T-helper 22 cell (primary cell): ENCODE measurements around the gene RNF123.

Source experiments
- DNase-seq: peaks from one replicate; pipeline ENCODE4 v3.0.0-alpha.2; 2020; ENCODE audit warnings: low read depth

Gene RNF123

DNA sequence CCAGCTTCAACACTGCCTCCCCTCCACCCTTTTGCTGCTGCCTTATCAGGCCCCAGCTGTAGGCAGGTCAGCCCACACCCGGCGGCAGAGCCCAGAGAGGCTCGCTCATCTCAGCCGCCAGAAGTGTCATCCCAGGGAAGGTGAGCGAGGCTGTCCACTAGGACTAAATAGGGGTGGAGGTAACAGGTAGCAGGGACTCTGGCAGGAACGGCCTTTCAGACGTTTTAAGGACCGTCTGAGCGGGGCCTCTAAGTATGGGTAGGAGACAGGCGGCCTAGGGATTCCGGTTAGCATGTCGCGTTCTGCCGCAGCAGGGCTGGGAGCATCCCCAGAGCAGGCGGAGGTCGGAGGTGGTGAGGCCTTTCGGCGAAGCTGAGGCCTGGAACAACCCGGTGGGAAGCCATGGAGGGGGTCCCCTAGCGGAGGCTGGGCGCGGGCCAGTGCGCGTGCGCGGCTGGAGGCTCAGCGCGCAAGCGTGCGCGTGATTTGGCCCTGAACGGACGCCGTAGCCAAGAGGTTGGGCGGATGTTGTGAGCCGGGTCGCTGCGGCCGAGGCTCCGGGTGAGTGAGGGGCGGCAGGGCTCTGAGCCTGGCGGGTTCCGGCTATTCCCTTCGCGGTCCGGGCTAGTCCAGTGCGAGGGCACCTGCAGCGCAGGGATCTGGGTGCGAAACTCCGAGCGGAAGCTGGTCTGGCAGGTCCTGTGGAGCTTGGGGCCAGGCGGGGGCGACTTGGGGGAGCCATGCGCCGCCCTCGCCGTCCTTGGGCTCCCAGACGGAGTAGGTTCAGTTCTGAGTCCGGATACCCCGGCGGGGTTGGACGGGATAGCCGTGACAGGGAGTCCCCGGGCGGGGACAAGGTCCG lies at the start of gene RNF123, which contains the start of gene MST1:
RNF123 (plus strand) TSS at position 512 of the 862 bp plus-strand sequence. CDS start 1,609 bp downstream, outside the sequence.
MST1 (minus strand) TSS at position 429 of the 862 bp plus-strand sequence. CDS start 783 bp downstream, outside the sequence.
- DNase-seq = peak; percentile 83

DNA sequence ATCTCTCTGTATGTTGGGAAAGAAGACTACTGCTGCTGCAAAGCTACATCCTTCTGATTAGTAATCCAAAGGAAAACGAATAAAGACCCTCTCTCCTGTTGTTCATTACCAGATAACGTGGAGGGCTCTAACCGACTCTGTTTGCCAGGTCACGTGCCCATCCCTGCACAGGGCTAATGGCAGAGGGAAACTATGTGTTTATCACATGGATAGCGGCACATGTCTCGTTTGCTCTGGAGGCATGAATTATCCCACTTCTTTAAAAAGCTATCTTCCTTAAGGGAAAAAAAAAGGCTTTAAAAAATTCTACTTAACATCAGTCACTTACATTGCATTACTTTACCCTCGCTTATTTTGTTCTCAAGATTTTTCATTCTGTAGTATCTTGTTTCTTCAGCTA lies 48.1 kb upstream of the RNF123 start:
- no peak for DNase-seq

DNA sequence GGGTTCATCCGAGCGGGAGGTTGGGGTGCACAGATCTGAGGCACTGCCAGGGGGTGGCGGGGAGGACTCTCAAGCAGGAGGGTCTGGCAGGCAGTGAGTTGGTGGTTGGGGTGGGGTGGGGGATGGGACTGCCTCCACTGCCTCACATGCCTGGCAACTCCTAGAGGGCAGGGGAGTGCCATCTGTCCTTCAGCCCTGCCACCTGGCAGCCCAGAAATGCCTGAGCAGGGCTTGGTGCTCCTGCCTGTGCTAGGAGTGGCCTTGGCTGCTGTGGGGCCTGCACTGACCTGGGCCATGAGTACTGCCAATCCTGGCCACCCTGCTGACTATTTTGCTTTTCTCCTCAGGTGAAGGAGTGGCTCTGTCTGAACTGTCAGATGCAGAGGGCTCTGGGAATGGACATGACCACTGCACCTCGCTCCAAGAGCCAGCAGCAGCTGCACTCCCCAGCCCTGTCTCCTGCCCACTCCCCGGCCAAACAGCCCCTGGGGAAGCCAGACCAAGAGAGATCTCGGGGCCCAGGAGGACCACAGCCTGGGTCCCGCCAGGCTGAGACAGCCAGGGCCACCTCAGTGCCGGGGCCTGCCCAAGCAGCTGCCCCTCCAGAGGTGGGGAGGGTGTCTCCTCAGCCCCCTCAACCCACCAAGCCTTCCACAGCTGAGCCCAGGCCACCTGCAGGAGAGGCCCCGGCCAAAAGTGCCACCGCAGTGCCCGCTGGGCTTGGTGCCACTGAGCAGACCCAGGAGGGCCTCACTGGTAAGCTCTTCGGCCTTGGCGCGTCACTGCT lies 47.2 kb upstream of the RNF123 start:
- no peak for DNase-seq

DNA sequence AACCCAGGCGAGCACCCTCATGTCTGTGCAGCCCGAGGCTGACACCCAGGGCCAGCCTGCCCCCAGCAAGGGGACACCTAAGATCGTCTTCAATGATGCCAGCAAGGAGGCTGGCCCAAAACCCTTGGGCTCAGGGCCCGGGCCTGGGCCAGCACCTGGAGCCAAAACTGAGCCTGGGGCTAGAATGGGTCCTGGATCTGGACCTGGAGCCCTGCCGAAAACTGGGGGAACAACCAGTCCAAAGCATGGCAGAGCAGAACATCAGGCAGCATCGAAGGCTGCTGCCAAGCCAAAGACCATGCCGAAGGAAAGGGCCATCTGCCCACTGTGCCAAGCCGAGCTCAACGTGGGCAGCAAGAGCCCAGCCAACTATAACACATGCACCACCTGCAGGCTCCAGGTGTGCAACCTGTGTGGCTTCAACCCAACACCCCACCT lies 46.6 kb upstream of the RNF123 start:
- DNase-seq = no peak

DNA sequence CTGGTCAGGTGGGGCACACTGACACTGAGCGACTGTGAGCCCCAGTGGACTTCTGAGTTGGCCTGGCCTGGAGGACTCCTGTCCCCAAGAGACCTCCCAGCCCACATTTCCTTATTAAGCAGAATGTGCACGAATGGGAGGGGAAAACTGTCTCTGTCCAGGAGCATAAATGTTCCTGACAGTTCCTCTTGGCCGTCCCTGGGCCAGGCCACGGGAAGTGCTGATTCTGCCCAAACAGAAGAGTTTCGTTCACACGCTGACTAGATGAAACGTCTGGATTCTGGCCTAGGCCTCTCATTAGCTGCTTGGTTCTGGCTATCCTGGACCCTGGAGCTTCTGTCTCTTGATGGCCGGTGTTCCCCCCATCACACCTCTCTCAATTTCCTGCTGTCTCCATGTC lies 44.7 kb upstream of the RNF123 start:
- no peak for DNase-seq

DNA sequence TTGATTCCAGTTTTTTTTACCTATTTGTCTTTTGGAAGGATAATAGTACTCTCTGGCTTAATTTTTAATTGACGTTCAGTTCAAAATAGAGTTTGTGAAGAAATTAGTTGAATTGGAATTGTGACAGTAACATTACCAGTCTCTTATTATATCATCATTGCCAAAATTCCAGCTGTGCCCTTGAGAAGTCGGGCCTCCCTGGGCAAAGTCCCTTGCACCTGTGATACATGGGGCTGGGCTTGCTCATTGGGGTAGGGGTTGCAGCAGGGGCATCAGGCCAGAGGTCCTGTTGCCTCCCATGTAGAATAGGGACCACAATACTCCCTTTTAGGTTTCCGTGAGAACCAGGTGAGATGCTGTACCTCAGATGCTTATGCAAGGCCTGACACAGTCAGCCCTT lies 43.1 kb upstream of the RNF123 start:
- DNase-seq = no peak

DNA sequence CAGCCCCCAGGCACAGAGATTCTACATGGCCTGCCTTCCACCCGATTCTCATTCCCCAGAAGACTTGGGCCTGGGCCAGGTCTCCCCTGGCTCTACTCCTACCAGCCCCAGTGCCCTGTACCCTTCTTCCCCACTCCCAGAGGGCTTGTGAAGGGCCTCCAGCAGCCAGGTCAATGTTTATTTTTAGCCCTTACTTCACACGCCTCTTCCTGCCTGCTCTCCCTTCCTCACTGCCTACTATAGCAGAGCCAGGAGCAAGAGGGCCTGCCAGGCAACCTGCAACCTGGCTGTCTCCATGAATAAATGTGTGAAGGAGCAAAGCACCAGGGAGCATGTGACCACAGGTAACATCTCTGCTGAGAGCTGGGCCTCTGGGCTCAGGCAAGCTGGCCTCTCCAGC lies 41.6 kb upstream of the RNF123 start:
- DNase-seq = no peak

DNA sequence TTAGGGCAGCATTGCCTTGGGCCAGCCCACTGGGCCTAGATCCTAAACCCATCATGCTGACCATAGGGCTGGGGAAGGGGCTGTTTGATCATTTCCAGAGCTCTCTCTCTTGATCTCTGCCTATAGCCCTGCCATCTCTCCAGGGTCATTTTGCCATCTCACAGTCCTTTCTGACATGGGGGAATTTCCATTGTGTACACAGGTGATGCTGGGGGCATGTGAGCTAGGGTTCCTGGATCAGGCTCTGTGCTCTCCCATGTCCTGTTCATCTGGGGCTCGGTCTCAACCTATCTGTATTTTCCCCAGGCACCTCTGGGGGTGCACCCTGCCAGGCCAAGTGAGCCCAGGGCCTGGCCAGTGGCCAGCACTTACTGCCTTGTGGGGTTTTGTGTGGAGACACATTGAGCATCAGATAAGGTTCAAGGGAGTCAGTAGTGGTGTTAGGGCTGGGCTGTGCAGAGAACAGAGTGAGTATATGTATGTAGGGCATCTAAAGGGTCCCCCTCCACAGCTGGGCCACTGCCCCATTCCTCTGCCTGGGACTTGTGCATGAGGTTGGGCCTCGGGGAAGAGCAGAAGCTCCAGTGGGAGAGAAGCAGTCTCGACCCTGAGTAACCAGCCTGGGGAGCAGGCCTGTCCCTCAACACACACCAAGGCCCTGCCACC lies 40.9 kb upstream of the RNF123 start:
- DNase-seq = no peak

DNA sequence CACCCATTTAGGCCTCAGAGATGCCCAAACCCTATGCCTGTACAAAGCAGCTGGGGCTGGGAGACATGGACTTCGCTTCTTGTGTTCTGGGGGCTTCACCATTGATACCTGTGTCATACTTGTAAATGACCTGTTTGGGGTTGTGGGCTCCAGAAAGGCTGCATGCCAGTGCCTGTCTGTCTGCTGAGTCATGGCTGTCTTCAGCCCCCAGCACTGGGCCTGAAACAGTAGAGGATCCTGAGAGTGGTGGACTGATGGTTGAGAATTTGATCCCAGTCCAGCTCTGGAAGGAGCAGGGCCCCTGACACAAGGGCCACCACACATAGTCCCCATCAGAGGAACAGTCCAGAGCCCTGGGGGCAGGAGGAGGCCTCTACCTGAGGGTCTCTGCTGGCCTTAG lies 39.8 kb upstream of the RNF123 start:
- DNase-seq = no peak

DNA sequence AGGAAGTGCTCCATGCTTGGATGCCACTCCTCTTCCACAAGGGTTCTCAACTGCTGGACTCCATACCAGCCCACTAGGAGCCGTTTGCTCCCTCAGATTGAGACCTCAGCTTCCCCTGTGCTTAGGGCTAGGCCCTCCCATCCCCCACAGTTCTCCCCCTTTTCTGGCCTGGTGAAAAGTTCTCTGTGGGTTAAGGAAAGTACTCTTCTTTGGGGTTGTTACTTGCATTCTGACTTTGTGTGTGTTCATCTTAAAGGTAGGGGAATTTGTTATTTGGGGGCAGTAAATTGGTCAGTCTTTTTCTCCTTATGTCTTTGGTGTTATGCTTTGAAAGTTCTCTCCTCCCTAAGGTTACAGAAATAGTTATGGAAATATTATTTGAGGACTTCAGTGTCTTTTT lies 39.2 kb upstream of the RNF123 start:
- no peak for DNase-seq

DNA sequence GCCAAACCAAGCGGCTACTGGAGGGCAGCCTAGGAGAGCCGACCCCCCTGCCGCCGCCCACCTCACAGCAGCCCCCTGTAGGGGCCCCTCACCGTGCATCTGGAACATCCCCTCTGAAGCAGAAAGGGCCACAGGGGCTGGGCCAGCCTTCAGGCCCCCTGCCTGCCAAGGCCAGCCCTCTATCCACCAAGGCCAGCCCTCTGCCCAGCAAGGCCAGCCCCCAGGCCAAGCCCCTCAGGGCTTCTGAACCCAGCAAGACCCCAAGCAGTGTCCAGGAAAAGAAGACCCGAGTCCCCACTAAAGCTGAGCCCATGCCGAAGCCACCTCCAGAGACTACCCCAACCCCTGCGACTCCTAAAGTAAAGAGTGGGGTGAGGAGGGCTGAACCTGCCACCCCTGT lies 38.7 kb upstream of the RNF123 start:
- no peak for DNase-seq

DNA sequence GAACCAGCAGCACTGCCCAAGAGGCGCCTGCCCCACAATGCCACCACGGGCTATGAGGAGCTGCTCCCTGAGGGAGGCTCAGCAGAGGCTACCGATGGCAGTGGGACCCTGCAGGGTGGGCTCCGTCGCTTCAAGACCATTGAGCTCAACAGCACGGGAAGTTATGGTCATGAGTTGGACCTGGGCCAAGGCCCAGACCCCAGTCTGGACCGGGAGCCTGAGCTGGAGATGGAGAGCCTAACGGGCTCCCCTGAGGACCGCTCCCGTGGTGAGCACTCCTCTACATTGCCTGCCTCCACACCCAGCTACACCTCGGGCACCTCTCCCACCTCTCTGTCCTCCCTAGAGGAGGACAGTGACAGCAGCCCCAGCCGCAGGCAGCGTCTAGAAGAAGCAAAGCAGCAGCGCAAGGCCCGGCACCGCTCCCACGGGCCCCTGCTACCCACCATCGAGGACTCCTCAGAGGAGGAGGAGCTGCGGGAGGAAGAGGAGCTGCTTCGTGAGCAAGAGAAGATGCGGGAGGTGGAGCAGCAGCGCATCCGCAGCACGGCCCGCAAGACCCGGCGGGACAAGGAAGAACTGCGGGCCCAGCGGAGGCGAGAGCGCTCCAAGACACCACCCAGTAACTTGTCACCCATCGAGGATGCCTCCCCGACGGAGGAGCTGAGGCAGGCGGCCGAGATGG lies 37.0 kb upstream of the RNF123 start:
- DNase-seq = no peak

DNA sequence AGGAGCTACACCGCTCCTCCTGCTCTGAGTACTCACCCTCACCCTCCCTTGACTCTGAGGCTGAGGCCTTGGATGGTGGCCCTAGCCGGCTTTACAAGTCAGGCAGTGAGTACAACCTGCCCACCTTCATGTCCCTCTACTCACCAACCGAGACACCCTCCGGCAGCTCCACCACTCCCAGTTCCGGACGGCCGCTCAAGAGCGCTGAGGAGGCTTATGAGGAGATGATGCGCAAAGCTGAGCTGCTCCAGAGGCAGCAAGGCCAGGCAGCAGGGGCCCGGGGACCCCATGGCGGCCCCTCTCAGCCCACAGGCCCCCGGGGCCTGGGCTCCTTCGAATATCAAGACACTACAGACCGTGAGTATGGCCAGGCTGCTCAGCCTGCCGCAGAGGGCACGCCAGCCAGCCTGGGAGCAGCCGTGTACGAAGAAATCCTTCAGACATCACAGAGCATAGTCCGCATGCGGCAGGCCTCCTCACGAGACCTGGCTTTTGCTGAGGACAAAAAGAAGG lies 36.4 kb upstream of the RNF123 start:
- DNase-seq = no peak

DNA sequence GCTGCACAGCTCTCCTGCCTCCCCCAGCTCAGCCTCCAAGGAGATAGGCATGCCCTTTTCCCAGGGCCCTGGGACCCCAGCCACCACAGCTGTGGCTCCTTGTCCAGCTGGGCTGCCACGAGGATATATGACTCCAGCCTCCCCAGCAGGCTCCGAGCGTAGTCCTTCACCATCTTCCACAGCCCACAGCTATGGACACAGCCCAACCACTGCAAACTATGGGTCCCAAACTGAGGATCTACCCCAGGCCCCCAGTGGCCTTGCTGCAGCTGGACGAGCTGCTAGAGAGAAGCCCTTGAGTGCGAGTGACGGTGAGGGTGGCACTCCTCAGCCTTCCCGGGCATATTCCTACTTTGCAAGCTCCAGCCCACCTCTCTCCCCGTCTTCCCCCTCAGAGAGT lies 35.7 kb upstream of the RNF123 start:
- no peak for DNase-seq

DNA sequence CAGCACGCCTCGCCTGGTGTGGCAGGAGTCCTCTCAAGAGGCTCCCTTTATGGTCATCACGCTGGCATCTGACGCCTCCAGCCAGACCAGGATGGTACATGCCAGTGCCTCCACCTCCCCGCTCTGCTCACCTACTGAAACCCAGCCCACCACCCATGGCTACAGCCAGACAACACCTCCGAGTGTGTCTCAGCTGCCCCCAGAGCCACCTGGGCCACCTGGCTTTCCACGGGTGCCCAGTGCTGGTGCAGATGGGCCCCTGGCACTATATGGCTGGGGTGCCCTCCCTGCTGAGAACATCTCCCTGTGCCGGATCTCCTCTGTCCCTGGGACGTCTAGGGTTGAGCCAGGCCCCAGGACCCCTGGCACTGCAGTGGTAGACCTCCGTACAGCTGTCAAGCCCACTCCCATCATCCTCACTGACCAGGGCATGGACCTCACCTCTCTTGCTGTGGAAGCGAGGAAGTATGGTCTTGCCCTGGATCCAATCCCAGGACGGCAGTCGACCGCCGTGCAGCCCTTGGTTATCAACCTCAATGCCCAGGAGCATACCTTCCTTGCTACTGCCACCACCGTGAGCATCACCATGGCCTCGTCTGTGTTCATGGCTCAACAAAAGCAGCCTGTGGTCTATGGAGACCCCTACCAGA lies 35.1 kb upstream of the RNF123 start:
- DNase-seq = no peak

DNA sequence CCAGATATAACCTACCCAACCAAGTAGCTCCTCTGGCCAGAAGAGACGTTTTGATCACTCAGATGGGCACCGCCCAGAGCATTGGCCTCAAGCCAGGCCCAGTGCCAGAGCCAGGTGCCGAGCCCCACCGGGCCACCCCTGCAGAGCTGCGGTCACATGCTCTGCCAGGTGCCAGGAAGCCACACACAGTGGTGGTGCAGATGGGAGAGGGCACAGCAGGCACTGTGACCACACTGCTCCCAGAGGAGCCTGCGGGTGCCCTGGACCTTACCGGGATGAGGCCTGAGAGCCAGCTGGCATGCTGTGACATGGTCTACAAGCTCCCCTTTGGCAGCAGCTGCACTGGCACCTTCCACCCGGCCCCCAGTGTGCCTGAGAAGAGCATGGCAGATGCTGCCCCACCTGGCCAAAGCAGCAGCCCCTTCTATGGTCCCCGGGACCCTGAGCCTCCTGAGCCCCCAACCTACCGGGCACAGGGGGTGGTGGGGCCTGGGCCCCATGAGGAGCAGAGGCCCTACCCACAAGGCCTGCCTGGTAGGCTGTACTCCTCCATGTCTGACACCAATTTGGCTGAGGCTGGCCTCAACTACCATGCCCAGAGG lies 34.3 kb upstream of the RNF123 start:
- no peak for DNase-seq

DNA sequence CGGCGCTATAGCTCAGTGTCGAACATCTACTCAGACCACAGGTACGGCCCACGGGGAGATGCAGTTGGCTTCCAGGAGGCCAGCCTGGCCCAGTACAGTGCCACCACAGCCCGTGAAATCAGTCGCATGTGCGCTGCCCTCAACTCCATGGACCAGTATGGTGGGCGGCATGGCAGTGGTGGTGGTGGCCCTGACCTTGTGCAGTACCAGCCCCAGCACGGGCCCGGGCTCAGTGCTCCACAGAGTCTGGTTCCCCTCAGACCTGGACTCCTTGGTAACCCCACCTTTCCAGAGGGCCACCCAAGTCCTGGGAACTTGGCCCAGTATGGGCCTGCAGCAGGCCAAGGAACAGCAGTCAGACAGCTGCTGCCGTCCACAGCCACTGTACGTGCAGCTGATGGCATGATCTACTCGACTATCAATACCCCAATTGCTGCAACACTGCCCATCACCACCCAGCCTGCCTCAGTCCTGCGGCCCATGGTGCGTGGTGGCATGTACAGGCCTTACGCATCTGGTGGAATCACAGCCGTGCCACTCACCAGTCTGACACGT lies 33.5 kb upstream of the RNF123 start:
- no peak for DNase-seq

DNA sequence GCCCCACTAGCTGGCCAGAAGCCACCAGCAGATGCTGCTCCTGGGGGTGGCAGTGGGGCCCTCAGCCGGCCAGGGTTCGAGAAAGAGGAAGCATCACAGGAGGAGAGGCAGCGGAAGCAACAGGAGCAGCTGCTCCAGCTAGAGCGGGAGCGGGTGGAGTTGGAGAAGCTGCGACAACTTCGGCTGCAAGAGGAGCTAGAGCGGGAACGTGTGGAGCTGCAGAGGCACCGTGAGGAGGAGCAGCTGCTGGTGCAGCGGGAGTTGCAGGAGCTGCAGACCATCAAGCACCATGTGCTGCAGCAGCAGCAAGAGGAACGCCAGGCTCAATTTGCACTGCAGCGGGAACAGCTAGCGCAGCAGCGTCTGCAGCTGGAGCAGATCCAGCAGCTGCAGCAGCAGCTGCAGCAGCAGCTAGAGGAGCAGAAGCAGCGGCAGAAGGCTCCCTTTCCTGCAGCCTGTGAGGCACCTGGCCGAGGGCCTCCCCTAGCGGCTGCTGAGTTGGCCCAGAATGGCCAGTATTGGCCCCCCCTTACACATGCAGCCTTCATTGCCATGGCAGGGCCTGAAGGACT lies 32.7 kb upstream of the RNF123 start:
- DNase-seq = no peak

DNA sequence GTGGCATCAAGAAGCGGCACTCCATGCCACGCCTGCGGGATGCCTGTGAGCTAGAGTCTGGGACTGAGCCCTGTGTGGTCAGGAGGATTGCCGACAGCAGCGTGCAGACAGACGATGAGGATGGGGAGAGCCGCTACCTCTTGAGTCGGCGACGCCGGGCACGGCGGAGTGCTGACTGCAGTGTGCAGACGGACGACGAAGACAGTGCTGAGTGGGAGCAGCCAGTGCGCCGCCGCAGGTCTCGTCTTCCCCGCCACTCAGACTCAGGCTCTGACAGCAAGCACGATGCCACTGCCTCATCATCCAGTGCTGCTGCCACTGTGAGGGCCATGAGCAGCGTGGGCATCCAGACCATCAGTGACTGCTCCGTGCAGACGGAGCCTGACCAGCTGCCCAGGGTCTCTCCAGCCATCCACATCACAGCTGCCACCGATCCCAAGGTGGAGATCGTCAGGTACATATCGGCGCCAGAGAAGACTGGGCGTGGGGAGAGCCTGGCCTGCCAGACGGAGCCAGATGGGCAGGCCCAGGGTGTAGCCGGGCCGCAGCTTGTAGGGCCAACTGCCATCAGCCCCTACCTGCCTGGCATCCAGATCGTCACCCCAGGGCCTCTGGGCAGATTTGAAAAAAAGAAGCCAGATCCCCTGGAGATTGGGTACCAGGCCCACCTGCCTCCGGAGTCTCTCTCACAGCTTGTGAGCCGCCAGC lies 32.0 kb upstream of the RNF123 start:
- no peak for DNase-seq
